Measurements from ENCODE around the gene XRCC6.
A peak's percentile ranks its signal among the peaks of the same experiment; 100 is the strongest.
"Not testable (repeated sequence)": the region's sequence is repeated elsewhere in the genome, so short reads cannot be mapped to it uniquely, and the experiment has no call there.

Gene XRCC6

DNA sequence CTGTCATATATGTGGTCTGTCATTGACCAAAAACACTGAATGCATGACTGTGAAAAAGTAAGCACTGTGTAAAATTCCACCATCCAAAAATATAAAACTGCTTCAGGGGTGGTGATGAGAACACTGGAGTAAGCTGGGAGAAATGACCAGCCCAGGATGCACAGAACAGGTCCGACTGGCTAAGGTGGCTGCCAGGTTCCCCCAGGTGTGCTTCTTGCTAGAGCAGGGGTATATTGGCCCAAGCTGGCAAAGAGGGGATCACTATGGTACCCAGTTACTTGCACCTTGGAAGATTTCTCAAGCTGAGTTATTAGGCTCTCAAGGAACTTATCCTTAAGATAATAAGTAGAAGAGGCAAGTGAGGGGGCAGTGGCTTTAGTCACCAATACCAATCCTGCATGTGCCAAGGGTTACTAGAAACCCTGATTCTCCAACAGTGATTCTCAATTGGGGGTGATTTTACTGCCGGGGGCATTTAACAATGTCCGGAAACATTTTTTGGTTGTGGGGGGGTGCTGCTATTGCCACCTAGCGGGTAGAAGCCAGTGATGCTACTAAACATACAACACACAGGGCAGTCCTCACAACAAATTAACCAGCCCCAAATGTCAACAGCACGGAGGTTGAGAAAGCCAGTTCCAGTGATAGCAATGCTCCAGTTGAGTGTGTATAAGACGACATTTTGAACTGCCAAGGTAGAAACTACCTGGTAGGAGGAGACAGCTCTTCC, 51.9 kb downstream of the XRCC6 start:
- no peak for DNase-seq
- in situ Hi-C loops (cut with MboI; ENCODE audit: low pct_unique_long_range_greater_than_20kb, low sequenced_read_pairs) = no loop called here

DNA sequence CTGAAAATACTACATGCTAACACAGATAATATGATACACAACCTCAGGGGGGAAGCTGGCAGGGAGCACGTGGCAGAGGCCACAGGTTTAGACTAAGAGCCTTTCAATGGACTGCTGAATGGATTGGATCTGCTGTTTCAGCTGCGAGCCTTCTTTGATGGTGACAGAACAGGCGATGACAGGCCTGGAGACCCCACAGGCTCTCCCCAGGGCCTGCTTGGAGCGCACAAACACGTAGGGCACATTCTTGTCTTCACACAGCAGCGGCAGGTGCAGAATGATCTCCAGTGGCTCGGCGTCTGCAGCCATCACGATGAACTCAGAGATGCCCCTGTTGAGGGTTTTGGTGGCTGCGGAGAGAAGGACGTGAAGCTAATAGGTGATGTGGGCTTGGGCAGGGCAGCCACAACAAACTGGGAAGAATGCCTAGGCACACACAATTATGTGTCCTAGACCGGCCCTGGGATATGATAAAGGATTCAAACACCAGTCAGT, 53.8 kb downstream of the XRCC6 start:
- in situ Hi-C loops (cut with MboI; ENCODE audit: low pct_unique_long_range_greater_than_20kb, low sequenced_read_pairs) = no loop called here
- no peak for DNase-seq

DNA sequence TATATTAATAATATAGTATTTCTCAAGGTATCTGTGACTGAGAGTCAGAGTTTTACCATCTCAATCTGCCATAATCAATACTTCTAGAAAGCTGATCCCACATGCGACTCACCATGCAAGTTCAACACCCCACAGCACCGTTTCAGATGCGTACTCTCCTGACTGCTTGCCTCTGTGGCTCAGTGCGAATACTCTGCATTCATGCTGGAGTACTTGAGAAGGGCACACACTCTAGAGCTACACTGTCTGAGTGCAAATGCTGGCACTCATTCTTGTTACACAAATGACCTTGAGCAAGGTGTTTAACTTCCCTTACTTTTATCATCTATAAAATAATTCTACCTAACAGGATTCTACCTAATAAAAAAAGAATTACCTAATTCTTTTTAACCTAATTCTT, 55.0 kb downstream of the XRCC6 start:
- no peak for DNase-seq
- in situ Hi-C loops (cut with MboI; ENCODE audit: low pct_unique_long_range_greater_than_20kb, low sequenced_read_pairs) = no loop called here

DNA sequence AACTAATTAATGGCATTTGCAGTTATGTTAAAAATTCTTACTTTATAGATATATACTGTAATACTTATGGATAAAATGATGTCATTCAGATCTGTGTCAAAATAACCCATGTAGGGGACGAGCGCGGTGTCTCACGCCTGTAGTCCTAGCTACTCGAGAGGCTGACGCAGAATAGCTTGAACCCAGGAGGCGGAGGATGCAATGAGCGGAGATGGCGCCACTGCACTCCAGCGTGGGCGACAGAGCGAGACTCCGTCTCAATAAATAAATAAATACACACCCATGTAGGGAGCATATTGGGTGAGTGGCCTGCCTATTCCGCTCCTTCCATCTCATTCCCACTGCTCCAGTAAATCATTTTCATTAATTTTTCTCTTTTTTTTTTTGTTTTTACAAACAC, 60.5 kb downstream of the XRCC6 start:
- in situ Hi-C loops (cut with MboI; ENCODE audit: low pct_unique_long_range_greater_than_20kb, low sequenced_read_pairs) = no loop called here
- no peak for DNase-seq

DNA sequence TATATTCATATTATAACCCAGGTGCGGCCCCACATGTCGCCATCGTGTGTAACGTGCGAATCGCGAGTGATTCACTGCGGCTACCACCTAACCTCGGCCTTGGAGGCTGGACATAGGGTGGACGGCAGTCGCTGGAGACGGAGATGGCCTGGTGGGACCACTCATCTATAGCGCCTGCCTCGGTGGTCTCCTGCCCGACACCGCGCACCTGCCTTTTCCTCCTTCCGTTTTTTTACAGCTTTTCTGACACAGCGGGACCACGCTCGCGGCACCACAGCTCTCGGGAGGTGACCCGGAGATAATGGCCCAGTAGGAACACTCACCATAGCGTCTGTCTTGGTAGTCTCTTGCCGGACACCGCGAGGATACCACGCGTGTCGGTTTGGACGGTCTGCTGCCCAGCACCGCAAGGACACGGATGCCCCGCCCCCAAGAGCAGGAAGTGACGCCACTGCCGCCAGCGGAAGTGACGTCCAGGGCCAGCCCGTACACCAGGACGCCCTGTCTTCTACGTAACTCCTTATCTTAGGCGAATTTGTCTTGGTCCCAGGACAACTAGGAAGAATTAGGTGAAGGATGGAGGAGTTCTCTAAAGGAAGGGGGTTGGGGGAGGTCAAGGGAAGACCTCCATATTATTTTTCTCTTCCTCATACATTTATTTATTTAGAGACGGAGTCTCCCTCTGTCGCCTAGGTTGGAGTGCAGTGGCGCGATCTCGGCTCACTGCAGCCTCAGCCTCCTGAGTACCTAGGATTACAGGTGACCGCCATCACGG, 61.1 kb downstream of the XRCC6 start:
- in situ Hi-C loops (cut with MboI; ENCODE audit: low pct_unique_long_range_greater_than_20kb, low sequenced_read_pairs) = no loop called here
- DNase-seq = no peak

DNA sequence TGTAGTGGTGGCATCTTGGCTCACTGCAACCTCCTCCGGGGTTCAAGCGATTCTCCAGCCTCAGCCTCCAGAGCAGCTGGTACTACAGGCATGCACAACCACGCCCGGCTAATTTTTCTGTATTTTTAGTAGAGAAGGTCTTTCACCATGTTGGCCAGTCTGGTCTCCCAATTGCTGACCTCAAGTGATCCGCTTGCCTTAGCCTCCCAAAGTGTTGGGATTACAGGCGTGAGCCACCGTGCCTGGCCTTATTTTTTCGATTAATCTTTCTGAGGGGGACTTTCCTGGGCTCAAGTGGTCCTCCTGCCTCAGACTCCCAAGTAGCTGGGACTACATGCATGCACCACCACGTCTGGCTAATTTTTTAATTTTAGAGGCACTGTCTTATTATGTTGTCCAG, 62.0 kb downstream of the XRCC6 start:
- in situ Hi-C loops (cut with MboI; ENCODE audit: low pct_unique_long_range_greater_than_20kb, low sequenced_read_pairs) = no loop called here
- DNase-seq = no peak

DNA sequence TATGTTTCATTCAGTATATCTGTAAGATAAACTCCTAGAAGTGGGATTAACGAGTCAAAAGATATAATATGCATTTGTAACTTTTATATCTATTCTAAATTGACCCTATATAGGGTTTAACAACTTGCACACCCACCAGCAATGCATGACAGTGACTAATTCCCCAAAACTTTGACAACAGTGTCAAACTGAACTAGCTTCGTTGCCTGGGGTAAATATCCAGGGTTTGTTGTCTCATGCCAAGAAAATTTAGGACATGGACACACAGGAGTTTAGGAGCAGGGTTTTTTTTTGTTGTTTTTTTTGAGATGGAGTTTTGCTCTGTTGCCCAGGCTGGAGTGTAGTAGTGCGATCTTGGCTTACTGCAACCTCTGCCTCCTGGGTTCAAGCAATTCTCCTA, 62.5 kb downstream of the XRCC6 start:
- DNase-seq = no peak
- in situ Hi-C loops (cut with MboI; ENCODE audit: low pct_unique_long_range_greater_than_20kb, low sequenced_read_pairs) = no loop called here

DNA sequence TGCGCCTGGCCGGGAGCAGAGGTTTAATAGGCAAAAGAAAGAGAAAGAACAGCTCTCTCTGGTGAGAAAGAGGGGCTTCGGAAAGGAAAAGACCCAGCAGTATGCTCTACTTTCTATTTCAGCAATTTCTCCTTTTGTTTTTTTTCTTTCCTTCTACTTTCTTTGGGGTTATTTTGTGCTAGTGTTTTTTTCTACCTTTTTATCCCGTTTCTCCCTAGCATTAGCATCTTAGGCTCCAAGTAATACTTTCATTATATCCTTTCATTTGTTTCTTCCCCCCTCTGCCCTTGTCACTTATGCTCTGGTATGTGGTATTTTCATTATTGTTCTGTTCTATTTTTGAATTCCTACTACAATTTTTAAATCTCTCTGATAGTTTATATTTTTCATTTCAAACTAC, 63.1 kb downstream of the XRCC6 start:
- DNase-seq = no peak
- in situ Hi-C loops (cut with MboI; ENCODE audit: low pct_unique_long_range_greater_than_20kb, low sequenced_read_pairs) = no loop called here

DNA sequence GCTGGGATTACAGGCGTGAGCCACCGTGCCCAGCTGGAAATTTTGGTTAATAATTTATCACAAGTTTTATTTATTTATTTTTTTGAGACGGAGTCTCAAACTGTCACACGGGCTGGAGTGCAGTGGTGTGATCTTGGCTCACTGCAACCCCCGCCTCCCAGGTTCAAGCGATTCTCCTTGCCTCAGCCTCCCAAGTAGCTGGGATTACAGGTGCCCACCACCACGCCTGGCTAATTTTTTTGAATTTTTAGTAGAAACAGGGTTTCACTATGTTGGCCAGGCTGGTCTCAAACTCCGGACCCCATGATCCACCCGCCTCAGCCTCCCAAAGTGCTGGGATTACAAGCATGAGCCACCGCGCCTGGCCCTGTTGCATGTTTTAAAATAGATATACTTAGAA, 65.8 kb downstream of the XRCC6 start:
- in situ Hi-C loops (cut with MboI; ENCODE audit: low pct_unique_long_range_greater_than_20kb, low sequenced_read_pairs); DNase-seq: not testable (repeated sequence)

DNA sequence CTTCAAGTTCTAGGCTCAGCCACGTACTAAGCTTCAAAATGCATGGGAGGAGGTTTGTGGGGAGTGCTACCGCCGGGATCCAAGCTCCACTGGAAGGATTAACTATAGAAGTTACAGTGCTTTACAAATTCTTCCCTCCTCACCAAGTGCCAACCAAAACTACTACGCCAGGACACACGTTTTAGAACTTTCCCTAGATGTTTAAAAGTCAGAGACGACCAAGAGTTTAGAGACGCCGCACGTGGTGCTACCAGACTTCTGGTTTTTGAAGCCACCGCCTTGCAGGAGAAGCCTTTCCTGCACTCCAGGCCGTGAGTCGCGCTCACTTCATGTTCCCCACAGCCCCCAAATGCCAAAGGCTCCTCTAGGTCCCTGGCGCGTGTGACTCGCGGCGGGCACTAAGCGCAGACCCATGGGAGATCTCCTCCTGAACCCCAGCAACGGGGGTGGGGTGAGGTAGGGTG, 66.8 kb downstream of the XRCC6 start:
- in situ Hi-C loops (cut with MboI; ENCODE audit: low pct_unique_long_range_greater_than_20kb, low sequenced_read_pairs) = no loop called here

DNA sequence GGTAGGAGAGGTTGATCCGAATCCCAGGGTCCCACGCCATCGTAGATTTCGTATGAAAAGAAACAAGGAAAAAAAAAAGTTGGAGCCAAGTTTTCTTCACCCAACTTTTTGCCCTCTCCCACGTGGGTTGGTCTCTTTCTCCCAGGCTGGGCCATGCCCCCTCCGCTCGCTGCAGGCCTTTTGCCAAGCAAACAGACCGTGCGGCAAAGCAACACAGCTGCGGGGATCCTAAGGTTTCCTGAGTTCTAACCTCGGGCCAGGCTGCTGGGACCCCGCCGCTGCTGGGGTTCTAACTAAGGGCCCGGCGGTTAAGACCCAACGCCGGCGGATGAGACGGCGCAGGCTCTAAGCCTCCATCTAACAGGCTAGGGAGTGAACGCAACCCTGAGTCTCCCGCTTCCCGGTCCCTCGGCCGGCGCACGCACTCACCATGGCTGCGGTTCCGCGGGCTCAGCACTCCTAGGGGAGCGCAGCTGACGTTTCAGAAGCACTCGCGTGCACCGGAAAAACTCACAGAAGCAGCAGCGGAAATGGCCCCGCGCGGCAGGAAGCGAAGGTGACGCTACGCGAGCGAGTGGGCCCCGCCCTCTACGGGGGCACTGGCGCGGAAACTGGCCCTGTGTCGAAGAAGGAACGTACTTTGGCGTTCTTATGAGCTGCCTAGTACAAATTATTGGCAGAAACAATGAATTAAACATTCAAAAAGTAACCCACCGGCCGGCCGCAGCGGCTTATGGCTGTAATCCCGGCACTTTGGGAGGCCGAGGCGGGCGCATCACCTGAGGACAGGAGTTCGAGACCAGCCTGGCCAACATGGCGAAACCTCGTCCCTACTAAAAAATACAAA, 67.5 kb downstream of the XRCC6 start, which contains the start of gene SNU13:
SNU13 (minus strand) TSS at position 503 of the 847 bp plus-strand sequence; CDS start at position 432, 71 bp downstream.
- in situ Hi-C loops (cut with MboI; ENCODE audit: low pct_unique_long_range_greater_than_20kb, low sequenced_read_pairs) = no loop called here
- DNase-seq = peak; percentile 94

More for the DNA sequence above, 66.8 kb downstream of the XRCC6 start:
- DNase-seq = peak; percentile 64

DNA sequence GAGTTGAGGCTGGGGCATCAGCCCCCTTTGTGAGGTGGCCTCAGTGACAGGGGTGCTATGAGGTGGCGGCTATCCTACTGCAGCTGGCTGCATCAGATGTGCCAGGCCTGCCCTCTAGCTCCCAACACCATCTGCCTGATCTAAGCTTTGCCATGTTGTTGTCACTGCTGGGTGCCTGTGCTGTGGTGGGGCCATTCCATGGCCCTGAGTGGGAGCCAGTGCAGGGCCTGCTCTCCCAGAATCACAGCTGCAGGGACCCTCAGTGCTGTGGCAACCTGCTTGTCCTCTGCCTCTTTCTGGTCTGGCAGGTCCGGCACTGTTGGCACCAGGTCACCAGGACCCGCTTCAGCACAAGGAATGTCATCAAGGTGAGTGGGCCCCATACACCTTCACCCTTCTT, 69.4 kb downstream of the XRCC6 start:
- no peak for DNase-seq
- in situ Hi-C loops (cut with MboI; ENCODE audit: low pct_unique_long_range_greater_than_20kb, low sequenced_read_pairs) = no loop called here

DNA sequence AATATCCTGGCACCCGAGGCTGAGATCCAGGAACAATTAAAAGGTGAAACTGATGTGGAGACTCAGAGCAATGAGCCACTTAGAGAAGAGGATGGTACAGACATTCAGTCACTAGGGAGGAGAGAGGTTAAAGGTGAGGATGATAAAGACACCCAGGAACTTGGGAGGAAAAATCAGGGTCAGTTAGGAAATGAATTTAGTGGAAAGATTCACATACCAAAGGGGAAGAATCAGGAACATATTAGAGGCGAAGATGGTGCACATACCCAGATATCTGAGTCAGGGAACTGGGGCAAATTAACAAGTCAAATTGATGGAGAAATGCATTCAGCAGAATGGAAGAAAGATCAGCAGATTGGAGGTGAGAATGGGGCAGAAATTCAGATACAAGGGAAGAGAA, 74.1 kb downstream of the XRCC6 start:
- DNase-seq = no peak
- in situ Hi-C loops (cut with MboI; ENCODE audit: low pct_unique_long_range_greater_than_20kb, low sequenced_read_pairs) = no loop called here

DNA sequence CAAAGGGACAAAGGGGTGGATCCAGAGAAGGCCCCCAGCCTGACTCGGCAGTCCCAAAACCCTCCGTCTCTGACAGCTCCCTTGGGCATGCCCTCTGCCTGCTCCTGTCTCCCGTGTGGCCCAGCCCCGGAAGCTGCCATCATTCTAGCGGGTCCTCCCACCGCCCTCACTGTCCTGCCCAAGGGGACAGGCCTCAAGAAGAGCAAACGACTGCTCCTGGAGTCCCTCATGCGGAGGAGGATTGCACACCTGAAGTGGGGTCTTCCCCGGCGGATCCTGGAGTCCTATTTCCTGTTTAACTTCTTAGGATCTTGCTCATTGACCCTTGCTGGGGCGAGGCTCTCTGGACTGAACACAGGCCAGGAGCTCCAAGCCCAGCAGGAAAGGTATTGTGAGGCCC, 75.6 kb downstream of the XRCC6 start:
- in situ Hi-C loops (cut with MboI; ENCODE audit: low pct_unique_long_range_greater_than_20kb, low sequenced_read_pairs) = no loop called here
- no peak for DNase-seq

DNA sequence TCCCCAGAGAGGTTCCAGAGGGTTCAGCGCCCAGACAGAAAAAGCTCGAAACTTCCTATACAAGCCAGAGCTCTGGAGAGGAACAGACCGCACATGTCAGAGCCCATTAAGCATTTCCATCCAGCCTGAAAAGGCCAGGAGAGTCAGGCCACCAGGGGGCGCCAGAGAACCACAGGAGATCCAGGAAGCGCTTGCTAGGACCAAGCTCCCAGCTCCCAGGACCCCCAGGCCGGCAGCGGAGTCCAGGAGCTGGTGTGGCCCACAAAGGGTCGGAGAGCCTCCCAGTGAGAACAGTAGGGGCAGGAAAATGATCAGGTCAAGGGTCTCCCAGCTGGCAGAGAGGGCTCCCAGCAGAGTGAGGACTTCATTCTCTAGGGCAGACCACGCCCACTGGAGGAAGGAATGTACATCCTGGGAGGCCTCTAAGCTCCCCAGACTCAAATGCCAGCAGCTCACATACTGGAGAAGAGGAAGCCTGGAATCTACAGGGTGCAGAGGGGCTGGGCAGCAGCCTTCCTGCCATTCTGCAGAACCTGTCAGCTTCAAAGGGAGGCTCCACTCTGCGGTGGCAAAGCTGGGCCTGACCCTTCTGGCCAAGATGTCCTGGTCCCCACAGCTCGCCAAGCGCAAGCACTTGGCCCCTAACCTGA, 76.2 kb downstream of the XRCC6 start:
- in situ Hi-C loops (cut with MboI; ENCODE audit: low pct_unique_long_range_greater_than_20kb, low sequenced_read_pairs) = no loop called here
- peak; percentile 95 for DNase-seq

DNA sequence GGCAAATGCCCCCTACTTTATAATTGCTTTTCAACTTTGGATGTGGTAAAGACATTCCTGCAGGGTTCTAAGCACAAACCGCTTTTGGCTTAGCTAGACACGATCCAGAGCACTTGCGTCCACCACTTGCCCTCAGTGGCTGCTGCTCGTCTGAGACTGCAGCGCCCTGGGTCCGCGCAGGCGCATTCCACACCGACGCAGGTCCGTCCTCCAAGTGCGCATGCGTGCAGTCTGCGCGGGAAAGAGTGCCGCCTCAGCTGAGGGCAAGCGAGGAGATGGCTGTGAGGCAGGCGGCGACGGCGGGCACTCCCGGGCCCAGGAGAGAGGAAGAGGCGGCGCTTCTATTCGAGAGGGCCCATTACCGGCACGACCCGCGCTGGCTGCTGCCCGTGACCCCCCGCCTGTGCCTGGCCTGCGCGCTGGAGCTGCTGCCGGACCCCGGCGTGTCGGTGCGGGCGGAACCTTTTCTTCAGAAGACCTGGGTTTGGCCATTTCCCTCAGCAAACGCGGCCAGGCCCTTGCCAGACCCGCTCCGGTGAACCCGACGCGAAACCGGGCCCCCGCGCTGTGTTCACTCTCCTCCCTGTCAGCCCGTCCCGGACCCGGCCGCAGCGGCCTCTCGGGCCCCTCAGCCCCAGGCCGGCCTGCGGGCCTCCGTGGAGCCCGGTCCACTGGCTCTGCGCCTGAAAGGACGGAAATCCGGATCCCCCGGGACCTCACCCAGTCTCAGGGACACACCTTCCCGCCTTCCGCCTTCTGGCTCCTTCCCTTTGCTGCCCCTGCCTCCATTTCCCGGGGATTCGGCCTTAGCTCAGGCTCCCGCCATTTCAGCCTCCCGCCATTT, 78.4 kb downstream of the XRCC6 start, which contains the start of gene MEI1:
MEI1 (plus strand) TSS at position 240 of the 844 bp plus-strand sequence; CDS start at position 276, 36 bp downstream.
- in situ Hi-C loops (cut with MboI; ENCODE audit: low pct_unique_long_range_greater_than_20kb, low sequenced_read_pairs) = no loop called here
- no peak for DNase-seq

DNA sequence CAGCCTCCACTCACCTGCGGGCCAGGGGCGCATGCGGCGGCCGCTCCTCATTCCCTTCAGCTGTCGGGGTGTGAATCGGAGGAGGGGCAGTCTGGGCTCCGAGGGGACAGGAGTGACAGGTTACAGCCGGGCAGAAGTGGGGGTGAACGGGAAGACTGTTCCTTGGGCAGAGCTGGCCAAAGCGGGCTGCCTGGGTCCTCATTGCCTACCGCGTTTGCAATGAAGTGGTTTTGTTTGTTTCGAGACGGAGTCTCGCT, 78.9 kb downstream of the XRCC6 start:
- DNase-seq = no peak
- in situ Hi-C loops (cut with MboI; ENCODE audit: low pct_unique_long_range_greater_than_20kb, low sequenced_read_pairs) = no loop called here

DNA sequence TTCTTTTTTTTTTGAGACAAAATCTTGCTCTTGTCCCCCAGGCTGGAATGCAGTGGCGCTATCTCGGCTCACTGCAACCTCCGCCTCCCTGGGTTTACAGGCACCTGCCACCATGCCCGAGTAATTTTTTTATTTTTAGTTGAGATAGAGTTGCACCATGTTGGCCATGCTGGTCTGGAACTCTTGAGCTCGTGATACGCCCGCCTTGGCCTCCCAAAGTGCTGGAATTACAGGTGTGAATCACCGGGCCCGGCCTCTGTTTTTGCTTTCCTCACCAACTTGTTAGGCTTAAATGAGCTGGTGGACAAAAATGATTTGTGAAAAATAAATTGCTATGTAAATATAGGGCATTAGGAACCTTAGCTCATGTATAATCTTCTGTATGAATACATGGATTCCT, 81.7 kb downstream of the XRCC6 start:
- DNase-seq = no peak
- in situ Hi-C loops (cut with MboI; ENCODE audit: low pct_unique_long_range_greater_than_20kb, low sequenced_read_pairs) = no loop called here

All from KBM-7 (cell line).